H1 (cell line): Measurements from ENCODE around the gene PHC2. TPM values are rescaled to one million over a fixed set of nuclear protein-coding genes. Genes with fewer than 3 reads are reported as not detected.

Experiments
- NRF1 ChIP-seq: IDR thresholded peaks from 2 replicates; pipeline ENCODE4 v1.6.1; 2011; ENCODE audit warnings: mild to moderate bottlenecking, low read depth, low read length, improper control_type of control experiment
- polyA plus RNA-seq, 7 experiments: library from polyadenylated mRNA; depleted of rRNA in 3 of 7; stranded (reverse) in 5 of 7; unstranded in 2 of 7; fragments of >200 nt in 5 of 7; fragments of 200-250 nt in 2 of 7; gene quantifications; 1 replicate in 5 of 7; 2 replicates in 1 of 7; 4 replicates in 1 of 7; pipeline versions ENCODE4 v1.2.1 to v1.2.3, GENCODE V29; 2011 to 2013; ENCODE audit warnings: missing spikeins in 2 of 7, mixed read lengths in 2 of 7
- total RNA-seq: library from RNA; stranded (reverse); fragmentation: NEBNext Ultra II Directional; extraction: Animal tissue kit (Norgen Biotek cat#: 25700); gene quantifications from 2 replicates; pipeline ENCODE4 v1.2.1, GENCODE V29; 2021

The PHC2 gene
- total and polyA plus RNA-seq, 2 of the 8 experiments (the other 6 are each of a cell fraction or from before 2014, with no cell fraction given): 5.6 to 14.2 TPM

- TF ChIP-seq NRF1: no peak
Observed at GRCh38 chr1:33456502-33456886, 25.6 kb upstream of the PHC2 start (continued).
